Measurements from ENCODE around the gene TTYH3. TPM values are rescaled to one million over a fixed set of nuclear protein-coding genes. Genes with fewer than 3 reads are reported as not detected.

Gene TTYH3
- total RNA-seq, 6 experiments from 2014 or later: 10.3 to 59.3 (median 37.6) TPM

GRCh38 chr7:2601065-2601464 lies 30.7 kb upstream of the TTYH3 start:
- no peak for DNase-seq
- TF ChIP-seq CTCF (IDR thresholded peaks at IDR 0.05): no peak
- no peak for TF ChIP-seq POLR2A (IDR thresholded peaks at IDR 0.05)
- H3K9me3 ChIP-seq: no peaks in the 10 kb centered on the region
- H3K36me3 ChIP-seq: peaks cover 0 to 6% (median under 1%) of the 10 kb centered on the region in 4 donors
- H3K27ac ChIP-seq: no peak overlapping the region
- H3K4me3 ChIP-seq: no peak overlapping the region
- 59% methylated on average over 6 of the region's 9 CpGs for WGBS (ENCODE audit: insufficient coverage, low coverage, low lambda C conversion rate, missing lambda C conversion rate)
- no peaks in the 10 kb centered on the region for H3K4me1 ChIP-seq
- no peaks in the 10 kb centered on the region for H3K27me3 ChIP-seq
- intact Hi-C loops (cut with DNase I): no loop called here
- no peak for ATAC-seq

DNA sequence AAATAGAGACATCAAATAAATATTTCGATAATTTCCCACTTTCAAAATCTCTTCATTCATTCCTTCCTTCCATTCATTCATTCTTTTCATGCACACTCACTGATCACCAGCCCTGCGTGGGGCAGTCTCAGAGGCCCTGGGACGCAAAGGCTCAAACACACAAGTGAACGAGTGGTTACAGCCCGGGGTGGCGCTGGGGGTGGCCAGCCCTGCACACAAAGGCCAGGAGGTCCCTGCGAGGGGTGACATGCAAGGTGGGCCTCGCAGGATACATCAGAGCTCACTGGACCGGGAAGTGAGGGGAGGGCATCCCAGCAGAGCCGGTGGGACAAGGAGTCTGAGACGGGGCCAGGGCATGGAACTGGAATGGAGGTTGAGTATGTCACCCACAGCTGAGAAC lies 29.9 kb upstream of the TTYH3 start:
- 83% methylated on average over 7 of the region's 11 CpGs for WGBS (ENCODE audit: insufficient coverage, low coverage, low lambda C conversion rate, missing lambda C conversion rate)
- Histone ChIP-seq H3K27ac (no peak overlapping the region), H3K9me3 (no peaks in the 10 kb centered on the region), H3K4me3 (no peak overlapping the region), H3K4me1 (no peaks in the 10 kb centered on the region), H3K27me3 (no peaks in the 10 kb centered on the region), H3K36me3 (peaks cover 0 to 6% (median under 1%) of the 10 kb centered on the region in 4 donors)
- DNase-seq (no peak), ATAC-seq (no peak)
- intact Hi-C loops (cut with DNase I): no loop called here
- TF ChIP-seq POLR2A (IDR thresholded peaks at IDR 0.05): no peak
- no peak for TF ChIP-seq CTCF (IDR thresholded peaks at IDR 0.05)

GRCh38 chr7:2602406-2603043 lies 29.3 kb upstream of the TTYH3 start:
- Histone ChIP-seq H3K9me3 (no peaks in the 10 kb centered on the region), H3K27ac (no peak overlapping the region), H3K27me3 (no peaks in the 10 kb centered on the region), H3K4me3 (no peak overlapping the region), H3K36me3 (peaks cover 0 to 6% (median under 1%) of the 10 kb centered on the region in 4 donors), H3K4me1 (no peaks in the 10 kb centered on the region)
- no peak for TF ChIP-seq CTCF (IDR thresholded peaks at IDR 0.05)
- no peak for TF ChIP-seq POLR2A (IDR thresholded peaks at IDR 0.05)
- intact Hi-C loops (cut with DNase I): no loop called here
- DNase-seq: no peak
- ATAC-seq: no peak
- 100% methylated on average over 1 of the region's 19 CpGs for WGBS (ENCODE audit: insufficient coverage, low coverage, low lambda C conversion rate, missing lambda C conversion rate)

GRCh38 chr7:2603044-2603965 lies 28.5 kb upstream of the TTYH3 start:
- no peak for DNase-seq
- ATAC-seq: no peak
- H3K9me3 ChIP-seq: no peaks in the 10 kb centered on the region
- peaks cover 0 to 6% (median under 1%) of the 10 kb centered on the region in 4 donors for H3K36me3 ChIP-seq
- no peak overlapping the region for H3K4me3 ChIP-seq
- WGBS (ENCODE audit: insufficient coverage, low coverage, low lambda C conversion rate, missing lambda C conversion rate): 88% methylated on average over 10 of the region's 35 CpGs
- peaks cover 0 to 1% (median 0%) of the 10 kb centered on the region in 4 donors for H3K4me1 ChIP-seq
- H3K27me3 ChIP-seq: no peaks in the 10 kb centered on the region
- TF ChIP-seq CTCF (IDR thresholded peaks at IDR 0.05) (no peak), POLR2A (IDR thresholded peaks at IDR 0.05) (no peak)
- no peak overlapping the region for H3K27ac ChIP-seq
- intact Hi-C loops (cut with DNase I): no loop called here

Measured in right lobe of liver (tissue), 6 donors.